Endometrial microvascular endothelial cells (primary cell): ENCODE results near the gene ANAPC2. TPM values are rescaled to one million over a fixed set of nuclear protein-coding genes. Genes with fewer than 3 reads are reported as not detected.

Source experiments
- in situ Hi-C: cut with HindIII; loops from 2 replicates; pipeline ENCODE4 v1.10.0; 2017; ENCODE audit warnings: low sequenced_read_pairs, low pct_unique_long_range_greater_than_20kb; ENCODE audit errors: inconsistent ontology term
- total RNA-seq: library from RNA; depleted of rRNA; stranded (reverse); fragments of >200 nt; gene quantifications from one replicate; pipeline ENCODE4 v1.2.3, GENCODE V29; 2015; ENCODE audit errors: inconsistent ontology term

Gene ANAPC2
- total RNA-seq = 14.9 TPM

GRCh38 chr9:137188490-137189296, at the start of gene ANAPC2, which contains the start of gene SSNA1:
Gene ANAPC2, minus strand, starts transcription at chr9:137188560. Its CDS starts 28 bp downstream, at chr9:137188532.
Gene SSNA1, plus strand, starts transcription at chr9:137188676. Its CDS starts 51 bp downstream, at chr9:137188727.
- in situ Hi-C loops = no loop called here

- in situ Hi-C loops = no loop called here
These were observed 48.6 kb upstream of the ANAPC2 start for GRCh38 chr9:137236936-137237421.

GRCh38 chr9:137236238-137236935, 48.0 kb upstream of the ANAPC2 start:
- in situ Hi-C loops = no loop called here

- in situ Hi-C loops = no loop called here
These were observed 47.3 kb upstream of the ANAPC2 start for GRCh38 chr9:137235424-137236237.

- in situ Hi-C loops = no loop called here
These were observed 46.5 kb upstream of the ANAPC2 start for GRCh38 chr9:137234758-137235423.

GRCh38 chr9:137234055-137234697, 45.8 kb upstream of the ANAPC2 start:
- in situ Hi-C loops = no loop called here

GRCh38 chr9:137233143-137233980, 45.0 kb upstream of the ANAPC2 start:
- in situ Hi-C loops = no loop called here

- in situ Hi-C loops = no loop called here
These were observed 44.1 kb upstream of the ANAPC2 start for GRCh38 chr9:137232510-137232909.

- in situ Hi-C loops = no loop called here
These were observed 43.7 kb upstream of the ANAPC2 start for GRCh38 chr9:137232101-137232500.

- in situ Hi-C loops = no loop called here
These were observed 43.1 kb upstream of the ANAPC2 start for GRCh38 chr9:137231372-137232039.

GRCh38 chr9:137230705-137231371, 42.5 kb upstream of the ANAPC2 start, which contains the start of gene SLC34A3:
Gene SLC34A3, plus strand, starts transcription at chr9:137230901. Its CDS starts 802 bp downstream, at chr9:137231703.
- in situ Hi-C loops = no loop called here

- in situ Hi-C loops = no loop called here
These were observed 41.7 kb upstream of the ANAPC2 start for GRCh38 chr9:137229903-137230704.

- in situ Hi-C loops = no loop called here
These were observed 40.9 kb upstream of the ANAPC2 start for GRCh38 chr9:137228968-137229896.

- in situ Hi-C loops = no loop called here
These were observed 40.2 kb upstream of the ANAPC2 start for GRCh38 chr9:137228506-137228967.
